CD14-positive monocyte (primary cell): ENCODE results near the gene PSMD13. TPM values are rescaled to one million over a fixed set of nuclear protein-coding genes. Genes with fewer than 3 reads are reported as not detected.

Experiments used
- DNase-seq, 3 donors: peaks; one replicate each; pipeline ENCODE4 v3.0.0-alpha.2; 2011 to 2022
- H2AFZ ChIP-seq: 2 replicates; pipeline ENCODE4 v1.6.0; 2012; ENCODE audit warnings: mild to moderate bottlenecking, low read depth, low read length, inconsistent platforms; ENCODE audit not compliant: insufficient read depth, poor library complexity, severe bottlenecking
- H3K27ac ChIP-seq, 2 donors: 1 replicate in 1 of 2; 2 replicates in 1 of 2; pipeline ENCODE4 v1.5.1; 2012 to 2013; ENCODE audit warnings: low read length in 2 of 2, control low read depth in 1 of 2, inconsistent platforms in 1 of 2, low read depth in 1 of 2, mild to moderate bottlenecking in 1 of 2
- H3K27me3 ChIP-seq, 2 donors: one replicate each; pipeline versions ENCODE4 v1.6.0 to v1.6.1; 2011 to 2013; ENCODE audit warnings: low read length in 2 of 2; ENCODE audit not compliant: control insufficient read depth in 2 of 2, insufficient read depth in 2 of 2
- H3K36me3 ChIP-seq, 2 donors: replicated peaks in 1 of 2; 1 replicate in 1 of 2; 2 replicates in 1 of 2; pipeline versions ENCODE4 v1.5.1 to v1.6.1; 2012 to 2013; ENCODE audit warnings: low read length in 2 of 2, control low read depth in 1 of 2, inconsistent platforms in 1 of 2, mild to moderate bottlenecking in 1 of 2; ENCODE audit not compliant: insufficient read depth in 2 of 2, control insufficient read depth in 1 of 2
- H3K4me1 ChIP-seq, 2 donors: 1 replicate in 1 of 2; 2 replicates in 1 of 2; pipeline versions ENCODE4 v1.5.1 to v1.6.1; 2012 to 2013; ENCODE audit warnings: low read length in 2 of 2, control low read depth in 1 of 2, inconsistent platforms in 1 of 2, mild to moderate bottlenecking in 1 of 2, moderate library complexity in 1 of 2; ENCODE audit not compliant: insufficient read depth in 2 of 2, control insufficient read depth in 1 of 2
- H3K4me2 ChIP-seq: replicated peaks from 2 replicates; pipeline ENCODE3; 2012; ENCODE audit warnings: low read length, moderate library complexity, mild to moderate bottlenecking; ENCODE audit not compliant: poor library complexity, severe bottlenecking; ENCODE audit errors: extremely low read depth
- H3K4me3 ChIP-seq, 3 experiments: fragments of 200-600 bp in 1 of 3; sonication (generic) in 1 of 3; replicated peaks in 1 of 3; 1 replicate in 2 of 3; 2 replicates in 1 of 3; pipeline ENCODE4 v1.5.1; 2011 to 2013; ENCODE audit warnings: low read length in 3 of 3, mild to moderate bottlenecking in 3 of 3, control low read depth in 2 of 3, low read depth in 2 of 3, inconsistent platforms in 1 of 3, moderate library complexity in 1 of 3
- H3K79me2 ChIP-seq: 2 replicates; pipeline ENCODE4 v1.6.0; 2012; ENCODE audit warnings: mild to moderate bottlenecking, control low read depth, inconsistent platforms, low read length, moderate library complexity; ENCODE audit not compliant: insufficient read depth
- H3K9ac ChIP-seq: 2 replicates; pipeline ENCODE4 v1.6.0; 2017; ENCODE audit warnings: low read length, mild to moderate bottlenecking; ENCODE audit not compliant: insufficient read depth, poor library complexity, severe bottlenecking
- H3K9me3 ChIP-seq, 2 donors: replicated peaks in 1 of 2; 1 replicate in 1 of 2; 2 replicates in 1 of 2; pipeline versions ENCODE4 v1.5.1 to v1.6.1; 2012 to 2013; ENCODE audit warnings: low read length in 2 of 2, control low read depth in 1 of 2; ENCODE audit not compliant: control insufficient read depth in 1 of 2, insufficient read depth in 1 of 2
- H4K20me1 ChIP-seq: 2 replicates; pipeline ENCODE4 v1.6.0; 2012; ENCODE audit warnings: mild to moderate bottlenecking, low read length, control low read depth, moderate library complexity; ENCODE audit not compliant: insufficient read depth
- H3K27ac Mint-ChIP-seq, 7 donors: one replicate each; pipeline ENCODE4 v1.8.0; 2020; ENCODE audit warnings: mild to moderate bottlenecking in 7 of 7, mixed read lengths in 7 of 7, moderate library complexity in 6 of 7, inconsistent platforms in 2 of 7
- H3K27me3 Mint-ChIP-seq, 3 donors: one replicate each; pipeline ENCODE4 v1.8.0; 2021 to 2022; ENCODE audit warnings: low read depth in 3 of 3, mild to moderate bottlenecking in 3 of 3, mixed read lengths in 3 of 3, moderate library complexity in 3 of 3, inconsistent platforms in 1 of 3
- H3K36me3 Mint-ChIP-seq, 2 donors: one replicate each; pipeline ENCODE4 v1.8.0; 2020; ENCODE audit warnings: mixed read lengths in 2 of 2, inconsistent platforms in 1 of 2, mild to moderate bottlenecking in 1 of 2
- H3K4me1 Mint-ChIP-seq: one replicate; pipeline ENCODE4 v1.8.0; 2020; ENCODE audit warnings: mild to moderate bottlenecking, mixed read lengths
- H3K4me3 Mint-ChIP-seq, 2 donors: one replicate each; pipeline ENCODE4 v1.8.0; 2020; ENCODE audit warnings: mild to moderate bottlenecking in 2 of 2, mixed read lengths in 2 of 2, moderate library complexity in 1 of 2
- H3K9me3 Mint-ChIP-seq, 7 donors: one replicate each; pipeline ENCODE4 v1.8.0; 2020 to 2022; ENCODE audit warnings: mixed read lengths in 7 of 7, mild to moderate bottlenecking in 6 of 7, moderate library complexity in 6 of 7, inconsistent platforms in 2 of 7
- CTCF ChIP-seq: fragments of 200-600 bp; IDR thresholded peaks from one replicate; pipeline ENCODE4 v1.8.0; 2022; ENCODE audit warnings: antibody characterized with exemption, mild to moderate bottlenecking
- WGBS: methylation state at CpG from one replicate; pipeline ENCODE4 v1.1.5; 2013; ENCODE audit warnings: missing lambda C conversion rate; ENCODE audit not compliant: insufficient coverage; 5-methylcytosine and 5-hydroxymethylcytosine counted together
- intact Hi-C, 2 donors: fragments of 100-400 bp; cut with micrococcal nuclease; formaldehyde crosslinking; loops; one replicate each; pipeline versions ENCODE4 v1.15.0 to v1.15.1; 2023
- polyA plus RNA-seq, 3 donors: library from polyadenylated mRNA; depleted of rRNA in 1 of 3; unstranded in 2 of 3; stranded (reverse) in 1 of 3; fragments of 300-500 nt in 2 of 3; fragments of >200 nt in 1 of 3; fragmentation: Illumina TruSeq in 2 of 3; gene quantifications; 1 replicate in 2 of 3; 2 replicates in 1 of 3; pipeline ENCODE4 v1.2.3, GENCODE V29; 2012 to 2021

PSMD13 gene
- polyA plus RNA-seq, 3 donors = 136 to 272 (median 218) TPM

- peak overlapping the region; percentile 9 for H3K9ac ChIP-seq
- intact Hi-C loops = loop anchor here in 1 of 2 donors (5.0 kb wide), 1 partner anchor 37 kb away; no protein-coding TSS in a partner anchor
- H3K36me3 Mint-ChIP-seq = peaks cover 8 to 11% of the 10 kb centered on the region in 2 donors
Measured at GRCh38 chr11:289398-289711, 52.6 kb downstream of the PSMD13 start.

More at GRCh38 chr11:289398-289711, 52.6 kb downstream of the PSMD13 start:
- Histone ChIP-seq H3K4me3 (peak overlapping the region; percentile 21 to 67 (median 21)), H3K36me3 (no peaks in the 10 kb centered on the region), H3K79me2 (no peaks in the 10 kb centered on the region), H3K27me3 (peaks cover 0 to 25% of the 10 kb centered on the region in 2 donors), H3K4me1 (peaks cover 14 to 20% of the 10 kb centered on the region in 2 donors), H4K20me1 (no peaks in the 10 kb centered on the region), H3K27ac (no peak overlapping the region), H3K4me2 (peak overlapping the region; percentile 92), H3K9me3 (no peaks in the 10 kb centered on the region), H2AFZ (peak overlapping the region; percentile 57)
- peaks cover 27 to 52% (median 33%) of the 10 kb centered on the region in 3 donors for H3K27me3 Mint-ChIP-seq
- TF ChIP-seq CTCF = no peak
- no peak for DNase-seq
- H3K4me3 Mint-ChIP-seq = peak overlapping the region; percentile 73 to 84
- 39% methylated on average over 7 of the region's 14 CpGs for WGBS
- peaks cover 17% of the 10 kb centered on the region for H3K4me1 Mint-ChIP-seq
- peak overlapping the region in 2 of 7 donors; percentile 26 to 84 for H3K27ac Mint-ChIP-seq
- H3K9me3 Mint-ChIP-seq = peaks cover 0 to 9% (median 5%) of the 10 kb centered on the region in 7 donors
